A549 (cell line): ENCODE measurements around the gene XRN1. TPM values are rescaled to one million over a fixed set of nuclear protein-coding genes. Genes with fewer than 3 reads are reported as not detected.

ENCODE experiments used
- ATAC-seq, 2 experiments: fragments of 200-7000 bp in 1 of 2; fragments of >200 bp in 1 of 2; cut with Nextera tagmentation in 1 of 2; cut with Tn5 transposase in 1 of 2; 3 replicates each; pipeline versions ENCODE4 v1.8.0 to v1.9.1; 2018 to 2020; ENCODE audit warnings: mild to moderate bottlenecking in 1 of 2, moderate library complexity in 1 of 2
- CTCF ChIA-PET: fragments of 300-600 bp; sonication (Branson Sonifier 250); formaldehyde crosslinking; extraction: SDS; loops from one replicate; lab custom pipeline; 2021; ENCODE audit warnings: antibody characterized with exemption, inconsistent platforms; lab: Yijun Ruan, JAX
- POLR2A ChIA-PET: fragments of 350-600 bp; formaldehyde crosslinking; extraction: SDS; loops from one replicate; lab custom pipeline; 2021; ENCODE audit warnings: antibody characterized with exemption, inconsistent platforms; lab: Yijun Ruan, JAX
- DNase-seq, 2 experiments: peaks; one replicate each; pipeline versions ENCODE4 v3.0.0 to v3.0.0-alpha.2; 2011 to 2016; ENCODE audit warnings: low read depth in 1 of 2, low spot score in 1 of 2
- FAIRE-seq: peaks from 2 replicates; lab custom pipeline; 2011; peaks lifted over from hg19 to GRCh38; lab: Jason Lieb, UNC
- H3K27ac ChIP-seq, 2 experiments: fragments of >200 bp; sonication (Bioruptor Twin); formaldehyde crosslinking; 3 replicates each; pipeline ENCODE4 v1.5.1; 2016 to 2017
- H3K4me1 ChIP-seq: fragments of >200 bp; sonication (Bioruptor Twin); formaldehyde crosslinking; 3 replicates; pipeline ENCODE4 v1.6.1; 2016
- H3K4me2 ChIP-seq: fragments of >200 bp; sonication (Bioruptor Twin); formaldehyde crosslinking; 3 replicates; pipeline ENCODE4 v1.6.1; 2016
- H3K4me3 ChIP-seq: fragments of >200 bp; sonication (Bioruptor Twin); formaldehyde crosslinking; 3 replicates; pipeline ENCODE4 v1.5.1; 2016
- H3K9me3 ChIP-seq: fragments of >200 bp; sonication (Bioruptor Twin); formaldehyde crosslinking; 3 replicates; pipeline ENCODE4 v1.6.1; 2016
- ATOH8 ChIP-seq: fragments of 250-450 bp; sonication (Bioruptor Pico); IDR thresholded peaks from 2 replicates; pipeline ENCODE4 v1.5.0; 2020; ENCODE audit warnings: low read depth, mild to moderate bottlenecking, moderate library complexity
- CBX8 ChIP-seq: fragments of 200-600 bp; sonication (generic); IDR thresholded peaks from 2 replicates; pipeline ENCODE4 v1.6.1; 2016
- CHD2 ChIP-seq: fragments of 150-350 bp; IDR thresholded peaks from 2 replicates; pipeline ENCODE4 v1.6.1; 2014; ENCODE audit warnings: low read length; ENCODE audit not compliant: partially characterized antibody
- EHF ChIP-seq: fragments of 250-450 bp; sonication (Bioruptor Pico); IDR thresholded peaks from 2 replicates; pipeline ENCODE4 v1.5.0; 2020; ENCODE audit warnings: mild to moderate bottlenecking
- EHMT2 ChIP-seq: fragments of 200-600 bp; sonication (generic); IDR thresholded peaks from 2 replicates; pipeline ENCODE4 v1.6.1; 2016; ENCODE audit warnings: antibody characterized with exemption, low read depth, mild to moderate bottlenecking, moderate library complexity
- ELK1 ChIP-seq: fragments of 150-350 bp; IDR thresholded peaks from 2 replicates; pipeline ENCODE4 v1.6.1; 2014; ENCODE audit warnings: low read depth, mild to moderate bottlenecking, low read length
- EP300 ChIP-seq, 2 experiments: fragments of >200 bp; sonication (Bioruptor Twin); formaldehyde crosslinking; IDR thresholded peaks; 2 replicates in 1 of 2; 3 replicates in 1 of 2; pipeline ENCODE4 v1.6.1; 2016 to 2017
- HMGXB4 ChIP-seq: fragments of 250-450 bp; sonication (Bioruptor Pico); IDR thresholded peaks from 2 replicates; pipeline ENCODE4 v1.5.0; 2021; ENCODE audit warnings: mild to moderate bottlenecking, moderate library complexity, borderline replicate concordance
- HOXA7 ChIP-seq: fragments of 250-450 bp; sonication (Bioruptor Pico); IDR thresholded peaks from 2 replicates; pipeline ENCODE4 v1.5.0; 2020; ENCODE audit warnings: mild to moderate bottlenecking, moderate library complexity
- HOXB13 ChIP-seq: fragments of 250-450 bp; sonication (Bioruptor Pico); IDR thresholded peaks from 2 replicates; pipeline ENCODE4 v1.5.0; 2020; ENCODE audit warnings: low read depth, mild to moderate bottlenecking, moderate library complexity
- JUNB ChIP-seq: fragments of >200 bp; sonication (Bioruptor Twin); formaldehyde crosslinking; IDR thresholded peaks from 2 replicates; pipeline ENCODE4 v1.6.1; 2016
- KDM1A ChIP-seq: fragments of 200-600 bp; sonication (generic); IDR thresholded peaks from 2 replicates; pipeline ENCODE4 v1.6.1; 2016; ENCODE audit warnings: low read depth, mild to moderate bottlenecking
- KDM5A ChIP-seq: fragments of 200-600 bp; sonication (generic); IDR thresholded peaks from 2 replicates; pipeline ENCODE4 v1.6.1; 2016; ENCODE audit warnings: antibody characterized with exemption, mild to moderate bottlenecking
- MAX ChIP-seq: IDR thresholded peaks from 2 replicates; pipeline ENCODE4 v1.6.1; 2012
- NPAS2 ChIP-seq: fragments of 250-450 bp; sonication (Bioruptor Pico); IDR thresholded peaks from 2 replicates; pipeline ENCODE4 v1.8.0; 2022; ENCODE audit warnings: mild to moderate bottlenecking, moderate library complexity, borderline replicate concordance
- POLR2A ChIP-seq: IDR thresholded peaks from 2 replicates; pipeline ENCODE4 v1.6.1; 2012; ENCODE audit warnings: mild to moderate bottlenecking, low read length
- RFX5 ChIP-seq: fragments of 450-650 bp; IDR thresholded peaks from 2 replicates; pipeline ENCODE4 v1.7.1; 2014; ENCODE audit warnings: antibody characterized with exemption, mild to moderate bottlenecking, moderate library complexity
- SMC3 ChIP-seq: fragments of >200 bp; sonication (Bioruptor Twin); formaldehyde crosslinking; IDR thresholded peaks from 3 replicates; pipeline ENCODE4 v1.6.1; 2018; ENCODE audit warnings: inconsistent platforms
- TP53 ChIP-seq: fragments of 250-450 bp; sonication (Bioruptor Pico); IDR thresholded peaks from 2 replicates; pipeline ENCODE4 v1.5.0; 2021; ENCODE audit warnings: mild to moderate bottlenecking, moderate library complexity
- ZFP36 ChIP-seq: fragments of 450-650 bp; IDR thresholded peaks from 2 replicates; pipeline ENCODE4 v1.6.1; 2014; ENCODE audit warnings: borderline replicate concordance; ENCODE audit not compliant: partially characterized antibody
- ZSCAN20 ChIP-seq: fragments of 250-450 bp; sonication (Bioruptor Pico); IDR thresholded peaks from 2 replicates; pipeline ENCODE4 v1.8.0; 2022; ENCODE audit warnings: mild to moderate bottlenecking, moderate library complexity
- WGBS: methylation state at CpG from one replicate; pipeline ENCODE4 v1.1.6; 2017; ENCODE audit errors: missing lambda C conversion rate; 5-methylcytosine and 5-hydroxymethylcytosine counted together
- polyA plus RNA-seq, 4 experiments: library from polyadenylated mRNA; depleted of rRNA in 3 of 4; stranded (reverse); fragments of >200 nt; fragmentation: RNase III in 1 of 4; extraction: RNeasy Plus Mini Kit Qiagen cat#74134 plus additional on column Dnase treatment in 1 of 4; gene quantifications; 2 replicates in 3 of 4; 3 replicates in 1 of 4; pipeline ENCODE4 v1.2.3, GENCODE V29; 2011 to 2017
- TF ChIP-seq, protein P1 (sequence below): fragments of >200 bp; sonication (Bioruptor Twin); formaldehyde crosslinking; IDR thresholded peaks from 3 replicates; pipeline ENCODE4 v1.5.1; 2016
- TF ChIP-seq, protein P2 (sequence below): fragments of 200-600 bp; sonication (generic); IDR thresholded peaks from 2 replicates; pipeline ENCODE4 v1.6.1; 2016; ENCODE audit warnings: antibody characterized with exemption, mild to moderate bottlenecking, moderate library complexity

Gene XRN1
- polyA plus RNA-seq, 2 of the 4 experiments (the other 2 are of a cell fraction) = 4.2 to 22.6 TPM

DNA sequence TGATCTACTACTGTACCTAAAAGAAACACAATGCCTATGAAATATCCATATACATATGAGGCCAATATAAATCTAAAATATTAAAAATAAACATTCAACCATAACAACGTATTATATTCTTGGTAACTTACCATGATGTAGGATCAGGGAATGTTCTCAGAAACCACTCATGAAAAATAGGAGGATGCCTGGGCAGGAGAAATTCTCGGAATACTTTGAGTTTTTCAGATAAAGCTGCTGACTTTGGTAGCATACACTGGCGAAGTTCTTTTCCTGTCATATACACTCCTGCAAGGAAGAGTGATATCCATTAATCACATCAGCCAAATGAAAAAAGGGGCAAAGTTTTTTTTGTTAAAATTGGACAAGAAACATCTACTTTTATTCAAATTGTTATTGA lies 11.3 kb upstream of the XRN1 start:
- H3K4me2 ChIP-seq = no peak overlapping the region
- TF ChIP-seq HOXB13 (CRISPR knock-in tag) = no peak
- no peak for TF ChIP-seq RFX5
- no peak for TF ChIP-seq CBX8
- TF ChIP-seq NPAS2 (CRISPR knock-in tag) = no peak
- no peak for TF ChIP-seq EHF (CRISPR knock-in tag)
- TF ChIP-seq EP300 (IDR thresholded peaks at IDR 0.05) = no peak
- TF ChIP-seq, protein P1, sequence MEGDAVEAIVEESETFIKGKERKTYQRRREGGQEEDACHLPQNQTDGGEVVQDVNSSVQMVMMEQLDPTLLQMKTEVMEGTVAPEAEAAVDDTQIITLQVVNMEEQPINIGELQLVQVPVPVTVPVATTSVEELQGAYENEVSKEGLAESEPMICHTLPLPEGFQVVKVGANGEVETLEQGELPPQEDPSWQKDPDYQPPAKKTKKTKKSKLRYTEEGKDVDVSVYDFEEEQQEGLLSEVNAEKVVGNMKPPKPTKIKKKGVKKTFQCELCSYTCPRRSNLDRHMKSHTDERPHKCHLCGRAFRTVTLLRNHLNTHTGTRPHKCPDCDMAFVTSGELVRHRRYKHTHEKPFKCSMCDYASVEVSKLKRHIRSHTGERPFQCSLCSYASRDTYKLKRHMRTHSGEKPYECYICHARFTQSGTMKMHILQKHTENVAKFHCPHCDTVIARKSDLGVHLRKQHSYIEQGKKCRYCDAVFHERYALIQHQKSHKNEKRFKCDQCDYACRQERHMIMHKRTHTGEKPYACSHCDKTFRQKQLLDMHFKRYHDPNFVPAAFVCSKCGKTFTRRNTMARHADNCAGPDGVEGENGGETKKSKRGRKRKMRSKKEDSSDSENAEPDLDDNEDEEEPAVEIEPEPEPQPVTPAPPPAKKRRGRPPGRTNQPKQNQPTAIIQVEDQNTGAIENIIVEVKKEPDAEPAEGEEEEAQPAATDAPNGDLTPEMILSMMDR = no peak
- no peak for TF ChIP-seq ATOH8
- no peak for TF ChIP-seq POLR2A
- 85% methylated on average over 3 of the region's 3 CpGs for WGBS
- H3K27ac ChIP-seq = no peak overlapping the region
- H3K9me3 ChIP-seq = no peaks in the 10 kb centered on the region
- H3K4me1 ChIP-seq = no peaks in the 10 kb centered on the region
- FAIRE-seq (no peak), DNase-seq (no peak), ATAC-seq (no peak)
- CTCF ChIA-PET = no interaction called here
- POLR2A ChIA-PET = no interaction called here
- H3K4me3 ChIP-seq = no peak overlapping the region

GRCh38 chr3:142450881-142451280 lies 3.0 kb upstream of the XRN1 start:
- no peak for FAIRE-seq
- Histone ChIP-seq H3K4me3 (no peak overlapping the region), H3K27ac (no peak overlapping the region)
- no peak for TF ChIP-seq ZFP36
- no peak for TF ChIP-seq HOXB13 (CRISPR knock-in tag)
- TF ChIP-seq MAX = no peak
- TF ChIP-seq TP53 = no peak
- no peak for TF ChIP-seq EHMT2
- TF ChIP-seq, protein P2, sequence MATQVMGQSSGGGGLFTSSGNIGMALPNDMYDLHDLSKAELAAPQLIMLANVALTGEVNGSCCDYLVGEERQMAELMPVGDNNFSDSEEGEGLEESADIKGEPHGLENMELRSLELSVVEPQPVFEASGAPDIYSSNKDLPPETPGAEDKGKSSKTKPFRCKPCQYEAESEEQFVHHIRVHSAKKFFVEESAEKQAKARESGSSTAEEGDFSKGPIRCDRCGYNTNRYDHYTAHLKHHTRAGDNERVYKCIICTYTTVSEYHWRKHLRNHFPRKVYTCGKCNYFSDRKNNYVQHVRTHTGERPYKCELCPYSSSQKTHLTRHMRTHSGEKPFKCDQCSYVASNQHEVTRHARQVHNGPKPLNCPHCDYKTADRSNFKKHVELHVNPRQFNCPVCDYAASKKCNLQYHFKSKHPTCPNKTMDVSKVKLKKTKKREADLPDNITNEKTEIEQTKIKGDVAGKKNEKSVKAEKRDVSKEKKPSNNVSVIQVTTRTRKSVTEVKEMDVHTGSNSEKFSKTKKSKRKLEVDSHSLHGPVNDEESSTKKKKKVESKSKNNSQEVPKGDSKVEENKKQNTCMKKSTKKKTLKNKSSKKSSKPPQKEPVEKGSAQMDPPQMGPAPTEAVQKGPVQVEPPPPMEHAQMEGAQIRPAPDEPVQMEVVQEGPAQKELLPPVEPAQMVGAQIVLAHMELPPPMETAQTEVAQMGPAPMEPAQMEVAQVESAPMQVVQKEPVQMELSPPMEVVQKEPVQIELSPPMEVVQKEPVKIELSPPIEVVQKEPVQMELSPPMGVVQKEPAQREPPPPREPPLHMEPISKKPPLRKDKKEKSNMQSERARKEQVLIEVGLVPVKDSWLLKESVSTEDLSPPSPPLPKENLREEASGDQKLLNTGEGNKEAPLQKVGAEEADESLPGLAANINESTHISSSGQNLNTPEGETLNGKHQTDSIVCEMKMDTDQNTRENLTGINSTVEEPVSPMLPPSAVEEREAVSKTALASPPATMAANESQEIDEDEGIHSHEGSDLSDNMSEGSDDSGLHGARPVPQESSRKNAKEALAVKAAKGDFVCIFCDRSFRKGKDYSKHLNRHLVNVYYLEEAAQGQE = no peak
- no peak for TF ChIP-seq HMGXB4
- TF ChIP-seq HOXA7 (CRISPR knock-in tag) = no peak
- TF ChIP-seq JUNB = no peak
- TF ChIP-seq CHD2 = no peak
- no peak for TF ChIP-seq SMC3
- no peak for TF ChIP-seq KDM5A
- no peak for TF ChIP-seq ELK1
- no peak for TF ChIP-seq KDM1A
- TF ChIP-seq ZSCAN20 = no peak
- TF ChIP-seq POLR2A = no peak
- TF ChIP-seq ATOH8 = no peak
- no peak for TF ChIP-seq NPAS2 (CRISPR knock-in tag)
- TF ChIP-seq, all 56 proteins: peak for 0
- no peak for DNase-seq
- Histone ChIP-seq H3K4me1 (peaks cover 12% of the 10 kb centered on the region; the same call in 2 of the 3 replicates), H3K9me3 (no peaks in the 10 kb centered on the region), H3K4me2 (no peak overlapping the region)
- ChIA-PET CTCF (no interaction called here), POLR2A (interaction anchor here (0.6 kb wide), 1 partner anchor 799 kb away, joined by 3 read pairs; no protein-coding TSS in a partner anchor)
- 90% methylated on average over 5 of the region's 5 CpGs for WGBS
- ATAC-seq = no peak
